ENCODE results near the gene MAP1LC3A.

DNA sequence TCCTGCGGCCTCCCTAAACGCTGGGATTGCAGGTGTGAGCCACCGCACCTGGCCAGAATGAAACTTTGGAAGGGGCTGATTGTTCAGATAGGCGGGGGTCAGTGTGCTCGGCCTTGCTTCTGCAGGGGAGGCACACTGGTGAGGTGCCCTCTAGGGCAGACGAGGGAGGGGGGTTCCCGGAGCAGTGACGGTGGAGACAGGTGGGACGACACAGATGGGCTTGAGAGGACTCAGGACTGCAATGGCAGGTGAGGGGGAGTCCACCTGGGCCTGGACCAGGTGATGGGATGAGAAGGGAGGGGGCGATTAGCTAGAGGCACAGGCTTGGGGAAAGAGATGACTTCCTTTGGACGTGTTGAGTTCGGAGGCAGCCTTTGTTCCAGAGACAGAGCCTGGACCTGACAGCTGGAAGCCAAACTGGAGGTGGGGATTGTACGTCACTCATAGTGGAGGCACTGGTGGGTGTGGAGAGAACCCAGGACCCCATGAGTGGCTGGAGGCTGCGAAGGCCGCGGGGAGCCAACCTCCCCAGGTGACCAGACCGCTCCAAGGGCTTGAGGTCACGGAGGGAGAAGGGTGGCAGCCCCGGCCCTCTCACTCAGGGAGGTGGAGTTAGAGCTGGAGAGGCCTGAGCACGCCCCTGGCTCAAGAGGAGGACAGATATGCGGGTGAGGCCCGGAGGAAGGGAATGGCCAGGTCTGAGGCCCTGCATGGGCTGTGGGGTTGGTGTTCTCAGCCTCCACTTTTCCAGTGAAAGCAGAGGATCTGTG is 10.5 kb upstream of the MAP1LC3A start:
- TF ChIP-seq, protein P1, sequence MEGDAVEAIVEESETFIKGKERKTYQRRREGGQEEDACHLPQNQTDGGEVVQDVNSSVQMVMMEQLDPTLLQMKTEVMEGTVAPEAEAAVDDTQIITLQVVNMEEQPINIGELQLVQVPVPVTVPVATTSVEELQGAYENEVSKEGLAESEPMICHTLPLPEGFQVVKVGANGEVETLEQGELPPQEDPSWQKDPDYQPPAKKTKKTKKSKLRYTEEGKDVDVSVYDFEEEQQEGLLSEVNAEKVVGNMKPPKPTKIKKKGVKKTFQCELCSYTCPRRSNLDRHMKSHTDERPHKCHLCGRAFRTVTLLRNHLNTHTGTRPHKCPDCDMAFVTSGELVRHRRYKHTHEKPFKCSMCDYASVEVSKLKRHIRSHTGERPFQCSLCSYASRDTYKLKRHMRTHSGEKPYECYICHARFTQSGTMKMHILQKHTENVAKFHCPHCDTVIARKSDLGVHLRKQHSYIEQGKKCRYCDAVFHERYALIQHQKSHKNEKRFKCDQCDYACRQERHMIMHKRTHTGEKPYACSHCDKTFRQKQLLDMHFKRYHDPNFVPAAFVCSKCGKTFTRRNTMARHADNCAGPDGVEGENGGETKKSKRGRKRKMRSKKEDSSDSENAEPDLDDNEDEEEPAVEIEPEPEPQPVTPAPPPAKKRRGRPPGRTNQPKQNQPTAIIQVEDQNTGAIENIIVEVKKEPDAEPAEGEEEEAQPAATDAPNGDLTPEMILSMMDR (IDR thresholded peaks at IDR 0.05; ENCODE audit: low read depth, low read length, missing input control), result no peak
- TF ChIP-seq RAD21 (IDR thresholded peaks at IDR 0.05) (no peak), FOXA1 (IDR thresholded peaks at IDR 0.05) (no peak), TAF1 (conservative IDR thresholded peaks at IDR 0.05) (no peak), GABPA (IDR thresholded peaks at IDR 0.05 in 1 of 2, conservative IDR thresholded peaks at IDR 0.05 in 1 of 2) (no peak), YY1 (IDR thresholded peaks at IDR 0.05) (no peak), EGR1 (IDR thresholded peaks at IDR 0.05; ENCODE audit: low read depth in 2 of 2) (no peak), SP1 (IDR thresholded peaks at IDR 0.05) (no peak)
- TF ChIP-seq, protein P2, sequence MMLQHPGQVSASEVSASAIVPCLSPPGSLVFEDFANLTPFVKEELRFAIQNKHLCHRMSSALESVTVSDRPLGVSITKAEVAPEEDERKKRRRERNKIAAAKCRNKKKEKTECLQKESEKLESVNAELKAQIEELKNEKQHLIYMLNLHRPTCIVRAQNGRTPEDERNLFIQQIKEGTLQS (IDR thresholded peaks at IDR 0.05), result no peak
- TF ChIP-seq, protein P3, sequence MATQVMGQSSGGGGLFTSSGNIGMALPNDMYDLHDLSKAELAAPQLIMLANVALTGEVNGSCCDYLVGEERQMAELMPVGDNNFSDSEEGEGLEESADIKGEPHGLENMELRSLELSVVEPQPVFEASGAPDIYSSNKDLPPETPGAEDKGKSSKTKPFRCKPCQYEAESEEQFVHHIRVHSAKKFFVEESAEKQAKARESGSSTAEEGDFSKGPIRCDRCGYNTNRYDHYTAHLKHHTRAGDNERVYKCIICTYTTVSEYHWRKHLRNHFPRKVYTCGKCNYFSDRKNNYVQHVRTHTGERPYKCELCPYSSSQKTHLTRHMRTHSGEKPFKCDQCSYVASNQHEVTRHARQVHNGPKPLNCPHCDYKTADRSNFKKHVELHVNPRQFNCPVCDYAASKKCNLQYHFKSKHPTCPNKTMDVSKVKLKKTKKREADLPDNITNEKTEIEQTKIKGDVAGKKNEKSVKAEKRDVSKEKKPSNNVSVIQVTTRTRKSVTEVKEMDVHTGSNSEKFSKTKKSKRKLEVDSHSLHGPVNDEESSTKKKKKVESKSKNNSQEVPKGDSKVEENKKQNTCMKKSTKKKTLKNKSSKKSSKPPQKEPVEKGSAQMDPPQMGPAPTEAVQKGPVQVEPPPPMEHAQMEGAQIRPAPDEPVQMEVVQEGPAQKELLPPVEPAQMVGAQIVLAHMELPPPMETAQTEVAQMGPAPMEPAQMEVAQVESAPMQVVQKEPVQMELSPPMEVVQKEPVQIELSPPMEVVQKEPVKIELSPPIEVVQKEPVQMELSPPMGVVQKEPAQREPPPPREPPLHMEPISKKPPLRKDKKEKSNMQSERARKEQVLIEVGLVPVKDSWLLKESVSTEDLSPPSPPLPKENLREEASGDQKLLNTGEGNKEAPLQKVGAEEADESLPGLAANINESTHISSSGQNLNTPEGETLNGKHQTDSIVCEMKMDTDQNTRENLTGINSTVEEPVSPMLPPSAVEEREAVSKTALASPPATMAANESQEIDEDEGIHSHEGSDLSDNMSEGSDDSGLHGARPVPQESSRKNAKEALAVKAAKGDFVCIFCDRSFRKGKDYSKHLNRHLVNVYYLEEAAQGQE (IDR thresholded peaks at IDR 0.05), result no peak
- TF ChIP-seq, protein P4, sequence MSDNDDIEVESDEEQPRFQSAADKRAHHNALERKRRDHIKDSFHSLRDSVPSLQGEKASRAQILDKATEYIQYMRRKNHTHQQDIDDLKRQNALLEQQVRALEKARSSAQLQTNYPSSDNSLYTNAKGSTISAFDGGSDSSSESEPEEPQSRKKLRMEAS (IDR thresholded peaks at IDR 0.05), result no peak

Measured in liver (tissue), 3 donors.